Measurements from ENCODE around the gene CYP1B1. TPM values are rescaled to one million over a fixed set of nuclear protein-coding genes. Genes with fewer than 3 reads are reported as not detected.
"Not testable (repeated sequence)": the region's sequence is repeated elsewhere in the genome, so short reads cannot be mapped to it uniquely, and the experiment has no call there.

CYP1B1 gene
- total and polyA plus RNA-seq, 2 donors, result 10.7 to 16.7 TPM

DNA sequence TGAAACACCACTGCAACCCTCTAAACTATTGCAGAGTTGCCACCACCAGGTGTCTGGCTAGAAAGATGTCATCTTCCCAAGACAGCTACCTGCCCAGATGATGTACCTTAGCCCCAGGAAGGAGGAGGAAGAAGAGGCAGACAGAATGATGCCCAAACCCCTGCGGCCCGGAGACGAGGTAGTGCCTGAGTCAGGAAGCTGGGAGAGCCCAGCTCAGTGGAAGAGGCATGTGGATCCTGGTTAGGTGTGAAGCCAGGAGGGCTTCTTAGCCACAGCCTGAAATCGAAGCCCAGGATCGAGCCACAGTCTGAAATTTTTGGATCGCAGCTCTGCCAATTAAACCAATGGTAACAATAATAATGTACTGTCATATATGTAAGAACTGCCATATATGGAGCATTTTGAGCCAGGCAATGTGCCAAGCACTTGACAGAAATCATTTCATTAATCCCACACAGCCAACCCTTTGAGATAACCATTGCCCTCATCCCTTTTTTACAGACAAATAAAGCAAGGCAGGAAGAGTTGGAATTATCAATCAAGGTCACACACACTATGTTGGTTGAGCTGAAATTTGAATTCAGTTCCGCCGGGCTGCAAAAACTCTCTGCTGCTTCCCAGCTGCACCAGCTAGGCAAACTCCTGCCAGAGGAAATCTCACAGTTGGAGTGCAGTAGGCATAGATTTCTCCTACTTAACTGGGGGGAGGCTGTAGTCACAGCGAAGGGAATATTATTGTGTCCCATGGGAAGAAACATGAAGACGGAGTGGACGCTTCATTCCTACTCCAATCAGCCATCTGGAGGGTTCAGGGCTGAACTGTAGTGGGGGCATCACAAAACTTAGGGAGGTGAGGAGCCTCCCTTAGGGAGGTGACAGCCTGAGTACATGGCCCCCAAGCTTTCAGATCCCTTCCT lies 19.4 kb upstream of the CYP1B1 start:
- DNase-seq (ENCODE audit: extremely low spot score), result no peak
- Histone ChIP-seq H3K4me1 (ENCODE audit: insufficient read depth) (no peaks in the 10 kb centered on the region), H3K27ac (ENCODE audit: low read depth) (peak overlapping the region; percentile 58), H3K36me3 (ENCODE audit: insufficient read depth) (no peaks in the 10 kb centered on the region), H3K4me3 (ENCODE audit: low read depth, low read length) (no peak overlapping the region)
- 87% methylated on average over 11 of the region's 11 CpGs for WGBS

DNA sequence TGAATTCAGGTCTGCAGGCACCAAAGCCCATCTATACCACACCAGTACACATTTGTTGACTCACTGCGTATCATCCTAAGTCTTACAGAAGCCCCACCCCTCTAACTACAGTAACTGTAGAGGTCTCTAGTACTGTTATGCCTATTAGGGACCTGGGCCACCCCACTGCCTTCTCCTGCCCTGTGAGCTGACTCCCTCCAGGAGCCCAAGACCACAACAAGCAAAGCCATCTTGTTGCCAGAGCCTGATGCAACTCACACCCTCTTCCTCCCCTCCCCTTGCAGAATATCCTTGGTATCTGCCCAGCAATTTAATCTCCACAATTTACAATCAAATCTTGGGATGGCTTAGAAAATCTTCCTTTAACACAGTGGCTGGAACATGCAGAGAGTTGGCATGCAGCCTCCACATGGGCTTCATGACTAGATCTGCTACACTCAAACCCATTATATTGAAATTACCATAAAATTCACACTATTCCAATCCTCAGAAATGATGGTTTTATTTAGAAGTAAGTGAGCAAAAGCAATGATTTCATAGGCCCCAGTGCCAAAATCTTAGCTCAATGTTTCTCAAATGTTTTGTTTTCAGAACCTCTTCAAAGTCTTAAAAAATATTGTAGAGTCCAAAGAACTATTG lies 17.7 kb upstream of the CYP1B1 start:
- WGBS, result 83% methylated on average over 1 of the region's 1 CpG
- no peak overlapping the region for H3K4me3 ChIP-seq (ENCODE audit: low read depth, low read length)
- H3K4me1 ChIP-seq (ENCODE audit: insufficient read depth), result no peaks in the 10 kb centered on the region
- DNase-seq (ENCODE audit: extremely low spot score), result no peak
- H3K36me3 ChIP-seq (ENCODE audit: insufficient read depth), result no peaks in the 10 kb centered on the region
- no peak overlapping the region for H3K27ac ChIP-seq (ENCODE audit: low read depth)

- Histone ChIP-seq H3K36me3 (ENCODE audit: insufficient read depth) (no peaks in the 10 kb centered on the region), H3K4me1 (ENCODE audit: insufficient read depth) (no peaks in the 10 kb centered on the region), H3K27ac (ENCODE audit: low read depth) (no peak overlapping the region), H3K4me3 (ENCODE audit: low read depth, low read length) (no peak overlapping the region)
- 69% methylated on average over 11 of the region's 11 CpGs for WGBS
- no peak for DNase-seq (ENCODE audit: extremely low spot score)
These were observed 16.4 kb upstream of the CYP1B1 start for GRCh38 chr2:38092196-38092902.

GRCh38 chr2:38091760-38092159 lies 15.8 kb upstream of the CYP1B1 start:
- 88% methylated on average over 5 of the region's 5 CpGs for WGBS
- H3K4me3 ChIP-seq (ENCODE audit: low read depth, low read length), result no peak overlapping the region
- H3K27ac ChIP-seq (ENCODE audit: low read depth), result no peak overlapping the region
- no peak for DNase-seq (ENCODE audit: extremely low spot score)
- H3K4me1 ChIP-seq (ENCODE audit: insufficient read depth), result no peaks in the 10 kb centered on the region
- H3K36me3 ChIP-seq (ENCODE audit: insufficient read depth), result no peaks in the 10 kb centered on the region

DNA sequence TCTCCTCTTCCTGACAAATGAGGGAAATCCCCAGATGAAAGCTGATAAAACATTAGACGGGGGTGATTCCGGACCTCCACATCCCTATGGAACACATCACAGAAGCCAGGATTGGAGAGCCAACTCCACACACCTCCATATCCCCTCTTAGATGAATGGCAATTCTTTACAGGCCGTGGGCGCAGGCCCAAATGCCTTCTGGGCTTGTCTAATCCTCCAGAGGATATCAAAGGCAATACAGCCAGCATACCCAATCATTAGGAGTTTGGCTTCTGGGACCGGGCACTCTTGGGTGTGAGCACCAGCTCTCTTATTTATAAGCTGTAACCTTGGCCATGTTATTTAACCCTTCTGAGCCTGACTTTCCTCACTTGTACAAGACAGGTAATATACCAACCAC lies 15.0 kb upstream of the CYP1B1 start:
- Histone ChIP-seq H3K4me3 (ENCODE audit: low read depth, low read length) (no peak overlapping the region), H3K4me1 (ENCODE audit: insufficient read depth) (no peaks in the 10 kb centered on the region), H3K27ac (ENCODE audit: low read depth) (no peak overlapping the region), H3K36me3 (ENCODE audit: insufficient read depth) (no peaks in the 10 kb centered on the region)
- 85% methylated on average over 5 of the region's 5 CpGs for WGBS
- no peak for DNase-seq (ENCODE audit: extremely low spot score)

- H3K4me3 ChIP-seq (ENCODE audit: low read depth, low read length); DNase-seq (ENCODE audit: extremely low spot score); H3K4me1 ChIP-seq (ENCODE audit: insufficient read depth); H3K36me3 ChIP-seq (ENCODE audit: insufficient read depth); H3K27ac ChIP-seq (ENCODE audit: low read depth): not testable (repeated sequence)
- 89% methylated on average over 6 of the region's 6 CpGs for WGBS
These were observed 14.3 kb upstream of the CYP1B1 start for GRCh38 chr2:38090212-38090611.

GRCh38 chr2:38085998-38086698 lies 10.2 kb upstream of the CYP1B1 start:
- 88% methylated on average over 10 of the region's 10 CpGs for WGBS
- not testable (repeated sequence) for H3K27ac ChIP-seq (ENCODE audit: low read depth); H3K36me3 ChIP-seq (ENCODE audit: insufficient read depth); H3K4me3 ChIP-seq (ENCODE audit: low read depth, low read length); H3K4me1 ChIP-seq (ENCODE audit: insufficient read depth); DNase-seq (ENCODE audit: extremely low spot score)

- 80% methylated on average over 8 of the region's 8 CpGs for WGBS
- H3K27ac ChIP-seq (ENCODE audit: low read depth); H3K4me1 ChIP-seq (ENCODE audit: insufficient read depth); H3K36me3 ChIP-seq (ENCODE audit: insufficient read depth); H3K4me3 ChIP-seq (ENCODE audit: low read depth, low read length); DNase-seq (ENCODE audit: extremely low spot score): not testable (repeated sequence)
These were observed 8.6 kb upstream of the CYP1B1 start for GRCh38 chr2:38084556-38084955.

- H3K36me3 ChIP-seq (ENCODE audit: insufficient read depth); DNase-seq (ENCODE audit: extremely low spot score); H3K27ac ChIP-seq (ENCODE audit: low read depth); H3K4me1 ChIP-seq (ENCODE audit: insufficient read depth); H3K4me3 ChIP-seq (ENCODE audit: low read depth, low read length): not testable (repeated sequence)
- WGBS, result 86% methylated on average over 9 of the region's 9 CpGs
These were observed 6.8 kb upstream of the CYP1B1 start for GRCh38 chr2:38082727-38083126.

DNA sequence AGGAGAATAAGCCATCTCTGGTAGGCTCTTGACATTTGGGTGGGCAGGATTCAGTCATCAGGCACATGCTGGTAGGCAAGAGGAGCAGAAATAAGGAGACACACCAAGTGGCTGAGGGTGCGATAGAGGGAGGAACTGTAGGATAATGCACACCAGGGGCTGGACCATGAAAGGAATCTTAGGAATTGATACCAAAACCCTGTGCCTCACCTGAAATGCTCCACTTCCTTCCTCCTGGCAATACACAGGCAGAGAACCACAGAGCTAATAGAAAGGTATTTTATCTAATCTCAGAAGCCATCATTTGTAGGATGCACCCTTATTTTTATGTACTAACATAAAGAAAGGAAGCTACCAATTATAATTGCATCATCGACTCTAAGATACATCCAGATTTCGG lies 4.4 kb upstream of the CYP1B1 start:
- WGBS, result 75% methylated on average over 3 of the region's 3 CpGs
- Histone ChIP-seq H3K4me1 (ENCODE audit: insufficient read depth) (no peaks in the 10 kb centered on the region), H3K4me3 (ENCODE audit: low read depth, low read length) (no peak overlapping the region), H3K36me3 (ENCODE audit: insufficient read depth) (no peaks in the 10 kb centered on the region), H3K27ac (ENCODE audit: low read depth) (no peak overlapping the region)
- no peak for DNase-seq (ENCODE audit: extremely low spot score)

- Histone ChIP-seq H3K4me1 (ENCODE audit: insufficient read depth) (no peaks in the 10 kb centered on the region), H3K27ac (ENCODE audit: low read depth) (no peak overlapping the region), H3K4me3 (ENCODE audit: low read depth, low read length) (no peak overlapping the region), H3K36me3 (ENCODE audit: insufficient read depth) (no peaks in the 10 kb centered on the region)
- WGBS, result 43% methylated on average over 11 of the region's 11 CpGs
- no peak for DNase-seq (ENCODE audit: extremely low spot score)
These were observed 3.4 kb upstream of the CYP1B1 start for GRCh38 chr2:38079116-38080052.

- no peaks in the 10 kb centered on the region for H3K36me3 ChIP-seq (ENCODE audit: insufficient read depth)
- DNase-seq (ENCODE audit: extremely low spot score), result no peak
- H3K27ac ChIP-seq (ENCODE audit: low read depth), result peak overlapping the region; percentile 49
- H3K4me3 ChIP-seq (ENCODE audit: low read depth, low read length), result peak overlapping the region; percentile 47
- 34% methylated on average over 12 of the region's 12 CpGs for WGBS
- H3K4me1 ChIP-seq (ENCODE audit: insufficient read depth), result no peaks in the 10 kb centered on the region
These were observed 1.4 kb upstream of the CYP1B1 start for GRCh38 chr2:38077431-38077769.

Data from urinary bladder (tissue), 4 donors.